OCI-LY1 (cell line): ENCODE data around the gene RNF150.

Experiments used
- H2AFZ ChIP-seq: fragments of 200-600 bp; sonication (generic), shearing (Covaris generic); 2 replicates; pipeline ENCODE4 v1.6.0; 2014; ENCODE audit warnings: antibody characterized with exemption, mild to moderate bottlenecking, low read length
- H3F3A ChIP-seq: fragments of 200-600 bp; sonication (generic), shearing (Covaris generic); 2 replicates; pipeline ENCODE4 v1.6.0; 2014; ENCODE audit warnings: mild to moderate bottlenecking, antibody characterized with exemption, low read length, moderate library complexity; ENCODE audit not compliant: insufficient read depth
- H3K27ac ChIP-seq: fragments of 200-600 bp; sonication (generic); 2 replicates; pipeline ENCODE4 v1.5.1; 2014; ENCODE audit warnings: low read length, mixed run types, mild to moderate bottlenecking, low read depth; ENCODE audit not compliant: poor library complexity, severe bottlenecking
- H3K27me3 ChIP-seq: fragments of 200-600 bp; sonication (generic); 2 replicates; pipeline ENCODE4 v1.6.0; 2014; ENCODE audit warnings: antibody characterized with exemption, mild to moderate bottlenecking, low read length, moderate library complexity; ENCODE audit not compliant: insufficient read depth
- H3K36me3 ChIP-seq: fragments of 200-600 bp; sonication (generic); 2 replicates; pipeline ENCODE4 v1.6.1; 2014; ENCODE audit warnings: mild to moderate bottlenecking, antibody characterized with exemption, low read length, moderate library complexity, mixed read lengths; ENCODE audit not compliant: insufficient read depth
- H3K4me1 ChIP-seq: fragments of 200-600 bp; sonication (generic); 2 replicates; pipeline ENCODE4 v1.5.1; 2014; ENCODE audit warnings: mild to moderate bottlenecking, low read length, moderate library complexity; ENCODE audit not compliant: insufficient read depth, severe bottlenecking
- H3K4me2 ChIP-seq: fragments of 200-600 bp; sonication (generic), shearing (Covaris generic); 2 replicates; pipeline ENCODE4 v1.6.1; 2014; ENCODE audit warnings: low read length
- H3K4me3 ChIP-seq: fragments of 200-600 bp; sonication (generic); 2 replicates; pipeline ENCODE4 v1.5.1; 2014; ENCODE audit warnings: low read length, low read depth, mild to moderate bottlenecking, mixed read lengths; ENCODE audit not compliant: poor library complexity, severe bottlenecking
- H3K79me2 ChIP-seq: fragments of 200-600 bp; shearing (Covaris generic); 2 replicates; pipeline ENCODE4 v1.6.1; 2016; ENCODE audit warnings: mixed run types, low read length, mixed read lengths; ENCODE audit not compliant: insufficient read depth
- H3K9ac ChIP-seq: fragments of 200-600 bp; sonication (generic), shearing (Covaris generic); 2 replicates; pipeline ENCODE4 v1.6.1; 2014; ENCODE audit warnings: mild to moderate bottlenecking, low read length, mixed read lengths
- H3K9me2 ChIP-seq: fragments of 200-600 bp; sonication (generic), shearing (Covaris generic); 2 replicates; pipeline ENCODE4 v1.6.1; 2014; ENCODE audit warnings: low read depth, mild to moderate bottlenecking, low read length, mixed read lengths
- H3K9me3 ChIP-seq: fragments of 200-600 bp; shearing (Covaris generic); 2 replicates; pipeline ENCODE4 v1.6.1; 2014; ENCODE audit warnings: low read length, mixed read lengths
- H4K20me1 ChIP-seq: fragments of 200-600 bp; sonication (generic), shearing (Covaris generic); 2 replicates; pipeline ENCODE4 v1.6.0; 2016; ENCODE audit warnings: mild to moderate bottlenecking, low read length; ENCODE audit not compliant: insufficient read depth
- EZH2 ChIP-seq: fragments of 200-600 bp; sonication (generic), shearing (Covaris generic); IDR thresholded peaks from 2 replicates; pipeline ENCODE4 v1.8.0; 2017; ENCODE audit warnings: borderline replicate concordance, mixed run types, mild to moderate bottlenecking, antibody characterized with exemption, low read length, moderate library complexity, mixed read lengths
- TF ChIP-seq, protein P1 (sequence below): fragments of 200-600 bp; sonication (generic), shearing (Covaris generic); IDR thresholded peaks from 2 replicates; pipeline ENCODE4 v1.5.1; 2017; ENCODE audit warnings: mild to moderate bottlenecking, antibody characterized with exemption, low read length, moderate library complexity, mixed read lengths

RNF150 gene

DNA sequence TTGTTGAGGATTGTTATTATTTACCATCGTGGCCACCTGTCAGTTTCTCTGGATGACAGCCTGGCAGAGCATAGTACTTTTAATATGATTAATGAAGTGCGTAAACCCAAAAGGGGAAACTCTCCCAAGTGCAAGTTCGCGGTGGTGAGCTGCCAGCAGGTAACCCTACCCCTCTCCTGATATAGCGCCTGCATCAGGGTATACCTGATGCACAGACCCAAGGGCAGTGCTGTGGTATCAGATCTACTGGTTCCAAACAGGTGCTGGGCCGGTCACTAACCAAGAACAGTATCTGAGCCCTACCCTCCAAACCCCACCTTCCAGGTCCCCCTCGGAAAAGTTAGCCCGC lies 1.6 kb downstream of the RNF150 start:
- H3K9ac ChIP-seq = no peak overlapping the region
- TF ChIP-seq EZH2 = no peak
- TF ChIP-seq, protein P1, sequence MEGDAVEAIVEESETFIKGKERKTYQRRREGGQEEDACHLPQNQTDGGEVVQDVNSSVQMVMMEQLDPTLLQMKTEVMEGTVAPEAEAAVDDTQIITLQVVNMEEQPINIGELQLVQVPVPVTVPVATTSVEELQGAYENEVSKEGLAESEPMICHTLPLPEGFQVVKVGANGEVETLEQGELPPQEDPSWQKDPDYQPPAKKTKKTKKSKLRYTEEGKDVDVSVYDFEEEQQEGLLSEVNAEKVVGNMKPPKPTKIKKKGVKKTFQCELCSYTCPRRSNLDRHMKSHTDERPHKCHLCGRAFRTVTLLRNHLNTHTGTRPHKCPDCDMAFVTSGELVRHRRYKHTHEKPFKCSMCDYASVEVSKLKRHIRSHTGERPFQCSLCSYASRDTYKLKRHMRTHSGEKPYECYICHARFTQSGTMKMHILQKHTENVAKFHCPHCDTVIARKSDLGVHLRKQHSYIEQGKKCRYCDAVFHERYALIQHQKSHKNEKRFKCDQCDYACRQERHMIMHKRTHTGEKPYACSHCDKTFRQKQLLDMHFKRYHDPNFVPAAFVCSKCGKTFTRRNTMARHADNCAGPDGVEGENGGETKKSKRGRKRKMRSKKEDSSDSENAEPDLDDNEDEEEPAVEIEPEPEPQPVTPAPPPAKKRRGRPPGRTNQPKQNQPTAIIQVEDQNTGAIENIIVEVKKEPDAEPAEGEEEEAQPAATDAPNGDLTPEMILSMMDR = no peak
- no peak overlapping the region for H2AFZ ChIP-seq

DNA sequence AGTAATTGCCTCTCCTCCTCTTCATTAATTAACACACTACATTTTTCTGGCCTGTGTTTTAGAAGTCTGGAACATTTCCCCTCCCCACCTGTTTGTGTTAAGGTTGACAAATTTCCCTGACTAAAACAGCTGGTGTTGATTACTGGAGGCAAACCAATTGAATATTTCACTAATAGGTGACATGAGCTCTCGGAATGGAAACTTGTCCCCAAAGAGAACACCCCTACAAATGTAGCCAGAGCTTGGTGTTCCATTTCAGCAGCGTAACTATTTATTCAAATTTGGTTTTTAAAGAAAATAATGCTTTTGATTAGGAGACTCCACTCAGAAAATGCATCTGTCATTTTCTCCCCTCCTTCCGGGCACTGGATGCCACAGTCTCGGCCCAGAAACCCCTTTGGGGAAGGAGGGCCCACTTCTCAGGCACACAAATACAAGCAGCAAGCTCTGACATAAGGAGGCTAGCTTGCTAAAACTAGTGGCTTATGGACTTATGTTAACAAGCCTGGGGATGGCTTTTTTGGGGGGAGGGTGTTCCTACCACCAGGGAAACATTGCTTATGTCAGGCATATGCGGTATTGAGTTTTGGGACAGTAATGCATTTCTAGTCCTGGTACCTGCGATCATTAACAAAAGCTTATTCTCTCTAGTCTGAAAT lies 2.2 kb downstream of the RNF150 start:
- Histone ChIP-seq H3K27me3 (0 out of 2 replicates have a peak, but pooled peaks cover 4% of the 10 kb centered on the region), H4K20me1 (no peaks in the 10 kb centered on the region), H3K4me1 (peaks cover 3% of the 10 kb centered on the region), H3K79me2 (no peaks in the 10 kb centered on the region), H3K4me2 (no peak overlapping the region), H3F3A (no peaks in the 10 kb centered on the region), H3K27ac (no peak overlapping the region), H3K36me3 (no peaks in the 10 kb centered on the region), H3K4me3 (no peak overlapping the region), H3K9ac (no peak overlapping the region), H3K9me3 (no peaks in the 10 kb centered on the region), H3K9me2 (no peaks in the 10 kb centered on the region), H2AFZ (no peak overlapping the region)
- TF ChIP-seq EZH2 = no peak
- TF ChIP-seq, protein P1 = no peak

More for the DNA sequence above, 1.6 kb downstream of the RNF150 start:
- Histone ChIP-seq H3K9me3 (no peaks in the 10 kb centered on the region), H3K79me2 (no peaks in the 10 kb centered on the region), H3K9me2 (no peaks in the 10 kb centered on the region), H3K4me2 (no peak overlapping the region), H3K4me3 (no peak overlapping the region), H4K20me1 (no peaks in the 10 kb centered on the region), H3F3A (no peaks in the 10 kb centered on the region), H3K27ac (no peak overlapping the region), H3K4me1 (peaks cover 3% of the 10 kb centered on the region), H3K27me3 (0 out of 2 replicates have a peak, but pooled peaks cover 4% of the 10 kb centered on the region), H3K36me3 (no peaks in the 10 kb centered on the region)

DNA sequence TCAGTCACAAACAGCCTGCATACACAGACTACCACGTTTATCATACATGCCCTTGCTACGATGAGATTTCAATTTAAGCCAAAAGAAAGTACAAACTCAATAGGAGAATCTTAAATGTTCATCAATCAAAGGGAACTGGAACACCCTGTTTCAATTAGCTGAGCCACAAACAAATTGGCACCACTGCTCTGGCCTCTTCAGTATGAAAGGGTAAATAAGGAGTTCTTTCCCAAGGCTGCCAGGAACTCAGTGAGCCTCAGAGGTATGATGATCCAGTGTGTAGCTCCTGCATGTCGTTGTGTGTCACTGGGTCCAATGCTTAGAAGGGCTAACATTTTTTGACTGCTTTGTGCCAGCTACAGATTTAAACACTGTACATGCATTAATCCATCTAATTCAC lies 5.4 kb downstream of the RNF150 start:
- H3F3A ChIP-seq = no peaks in the 10 kb centered on the region
- no peaks in the 10 kb centered on the region for H3K27me3 ChIP-seq
- H3K36me3 ChIP-seq = no peaks in the 10 kb centered on the region
- H3K4me2 ChIP-seq = no peak overlapping the region
- no peaks in the 10 kb centered on the region for H4K20me1 ChIP-seq
- H3K27ac ChIP-seq = no peak overlapping the region
- no peak overlapping the region for H3K9ac ChIP-seq
- H3K9me2 ChIP-seq = no peaks in the 10 kb centered on the region
- H3K4me1 ChIP-seq = no peaks in the 10 kb centered on the region
- TF ChIP-seq EZH2 = no peak
- TF ChIP-seq, protein P1 = no peak
- H3K79me2 ChIP-seq = no peaks in the 10 kb centered on the region
- H2AFZ ChIP-seq = no peak overlapping the region
- H3K9me3 ChIP-seq = no peaks in the 10 kb centered on the region
- H3K4me3 ChIP-seq = no peak overlapping the region
